ENCODE results near the gene TMEM43.

TMEM43 gene

DNA sequence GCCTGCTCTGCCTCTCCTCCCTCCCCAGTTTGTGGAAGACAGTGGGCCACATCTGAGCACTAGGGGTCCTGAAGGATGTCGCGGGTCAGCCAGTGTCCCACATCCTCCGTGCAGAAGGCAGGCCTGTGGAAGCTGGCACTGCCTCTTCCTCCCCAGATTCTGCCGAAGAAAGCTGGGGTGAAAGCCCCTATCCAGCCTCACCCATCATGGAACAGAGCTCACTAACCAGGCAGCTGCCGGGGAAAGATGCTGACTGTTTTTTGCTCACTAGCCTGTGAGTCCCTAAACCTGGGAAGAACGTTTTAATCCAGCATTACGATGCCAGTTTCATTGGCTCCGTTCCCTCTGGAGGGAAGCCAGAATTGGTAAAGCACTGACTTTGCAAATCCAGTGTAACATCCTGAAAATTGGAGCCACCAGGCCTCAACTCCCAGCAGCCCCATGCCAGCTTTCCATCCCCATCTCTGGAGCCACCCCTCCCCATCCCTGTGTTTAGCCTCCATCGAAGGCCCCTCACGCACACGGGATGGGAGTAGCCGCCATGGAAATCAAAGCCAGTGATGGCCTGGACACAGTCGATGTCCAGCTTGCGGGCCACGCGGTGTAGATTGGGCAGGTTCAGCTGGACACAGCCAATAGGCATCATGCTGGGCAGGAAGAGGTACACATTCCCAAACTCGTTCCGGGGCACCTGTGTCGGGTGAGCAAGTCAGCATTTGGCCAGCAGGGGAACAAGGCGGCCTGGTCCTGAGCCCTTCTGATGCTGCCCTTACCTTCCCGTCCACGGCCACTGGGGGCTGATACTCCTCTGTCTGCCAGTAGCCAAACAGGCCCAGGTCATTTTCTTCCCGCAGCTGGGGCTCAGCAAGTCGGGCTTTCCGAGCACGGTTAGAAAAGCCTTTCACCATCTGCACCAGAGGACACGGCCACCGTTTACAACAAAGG lies 23.5 kb downstream of the TMEM43 start:
- Histone ChIP-seq H3K9me2 (replicated peaks; ENCODE audit: control insufficient read depth, low read length) (no peaks in the 10 kb centered on the region), H3F3A (ENCODE audit: control insufficient read depth, insufficient read depth) (peaks cover 2% of the 10 kb centered on the region), H3K4me1 (ENCODE audit: control insufficient read depth, low read length) (no peaks in the 10 kb centered on the region), H3K9me3 (ENCODE audit: control insufficient read depth, insufficient read depth, low read length) (no peaks in the 10 kb centered on the region), H3K27ac (ENCODE audit: low read depth, low read length) (no peak overlapping the region), H3K27me3 (ENCODE audit: control insufficient read depth, low read length) (no peaks in the 10 kb centered on the region), H3K4me3 (ENCODE audit: low read length) (no peak overlapping the region), H4K20me1 (ENCODE audit: control insufficient read depth, insufficient read depth, low read depth, low read length) (no peaks in the 10 kb centered on the region), H3K36me3 (ENCODE audit: control insufficient read depth, low read length) (peaks cover 59% of the 10 kb centered on the region), H3K4me2 (ENCODE audit: low read length) (no peak overlapping the region), H3K79me2 (ENCODE audit: control insufficient read depth, low read length) (no peaks in the 10 kb centered on the region)
- TF ChIP-seq, protein P1, sequence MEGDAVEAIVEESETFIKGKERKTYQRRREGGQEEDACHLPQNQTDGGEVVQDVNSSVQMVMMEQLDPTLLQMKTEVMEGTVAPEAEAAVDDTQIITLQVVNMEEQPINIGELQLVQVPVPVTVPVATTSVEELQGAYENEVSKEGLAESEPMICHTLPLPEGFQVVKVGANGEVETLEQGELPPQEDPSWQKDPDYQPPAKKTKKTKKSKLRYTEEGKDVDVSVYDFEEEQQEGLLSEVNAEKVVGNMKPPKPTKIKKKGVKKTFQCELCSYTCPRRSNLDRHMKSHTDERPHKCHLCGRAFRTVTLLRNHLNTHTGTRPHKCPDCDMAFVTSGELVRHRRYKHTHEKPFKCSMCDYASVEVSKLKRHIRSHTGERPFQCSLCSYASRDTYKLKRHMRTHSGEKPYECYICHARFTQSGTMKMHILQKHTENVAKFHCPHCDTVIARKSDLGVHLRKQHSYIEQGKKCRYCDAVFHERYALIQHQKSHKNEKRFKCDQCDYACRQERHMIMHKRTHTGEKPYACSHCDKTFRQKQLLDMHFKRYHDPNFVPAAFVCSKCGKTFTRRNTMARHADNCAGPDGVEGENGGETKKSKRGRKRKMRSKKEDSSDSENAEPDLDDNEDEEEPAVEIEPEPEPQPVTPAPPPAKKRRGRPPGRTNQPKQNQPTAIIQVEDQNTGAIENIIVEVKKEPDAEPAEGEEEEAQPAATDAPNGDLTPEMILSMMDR (IDR thresholded peaks at IDR 0.05; ENCODE audit: low read depth, low read length, poor library complexity, severe bottlenecking): no peak
- no peak for TF ChIP-seq EZH2phosphoT487 (IDR thresholded peaks at IDR 0.05; ENCODE audit: borderline replicate concordance, low read length)

GRCh38 chr3:14150078-14150477 lies 25.2 kb downstream of the TMEM43 start:
- Histone ChIP-seq H3K9me2 (replicated peaks; ENCODE audit: control insufficient read depth, low read length) (no peaks in the 10 kb centered on the region), H3K27ac (ENCODE audit: low read depth, low read length) (no peak overlapping the region), H3K4me2 (ENCODE audit: low read length) (no peak overlapping the region), H3K79me2 (ENCODE audit: control insufficient read depth, low read length) (0 out of 2 replicates have a peak, but pooled peaks cover 2% of the 10 kb centered on the region), H3K4me1 (ENCODE audit: control insufficient read depth, low read length) (no peaks in the 10 kb centered on the region), H3K4me3 (ENCODE audit: low read length) (no peak overlapping the region), H3K9me3 (ENCODE audit: control insufficient read depth, insufficient read depth, low read length) (no peaks in the 10 kb centered on the region), H3F3A (ENCODE audit: control insufficient read depth, insufficient read depth) (no peaks in the 10 kb centered on the region; the same call in 1 of the 2 replicates), H4K20me1 (ENCODE audit: control insufficient read depth, insufficient read depth, low read depth, low read length) (no peaks in the 10 kb centered on the region), H3K27me3 (ENCODE audit: control insufficient read depth, low read length) (no peaks in the 10 kb centered on the region), H3K36me3 (ENCODE audit: control insufficient read depth, low read length) (peaks cover 66% of the 10 kb centered on the region)
- TF ChIP-seq EZH2phosphoT487 (IDR thresholded peaks at IDR 0.05; ENCODE audit: borderline replicate concordance, low read length): no peak
- TF ChIP-seq, protein P1 (IDR thresholded peaks at IDR 0.05; ENCODE audit: low read depth, low read length, poor library complexity, severe bottlenecking): no peak

GRCh38 chr3:14150491-14151230 lies 25.8 kb downstream of the TMEM43 start:
- no peaks in the 10 kb centered on the region for H3K27me3 ChIP-seq (ENCODE audit: control insufficient read depth, low read length)
- peaks cover 62% of the 10 kb centered on the region for H3K36me3 ChIP-seq (ENCODE audit: control insufficient read depth, low read length)
- no peaks in the 10 kb centered on the region for H4K20me1 ChIP-seq (ENCODE audit: control insufficient read depth, insufficient read depth, low read depth, low read length)
- no peaks in the 10 kb centered on the region for H3K4me1 ChIP-seq (ENCODE audit: control insufficient read depth, low read length)
- H3F3A ChIP-seq (ENCODE audit: control insufficient read depth, insufficient read depth): no peaks in the 10 kb centered on the region
- no peak for TF ChIP-seq EZH2phosphoT487 (IDR thresholded peaks at IDR 0.05; ENCODE audit: borderline replicate concordance, low read length)
- TF ChIP-seq, protein P1 (IDR thresholded peaks at IDR 0.05; ENCODE audit: low read depth, low read length, poor library complexity, severe bottlenecking): no peak
- H3K27ac ChIP-seq (ENCODE audit: low read depth, low read length): no peak overlapping the region
- no peak overlapping the region for H3K4me2 ChIP-seq (ENCODE audit: low read length)
- H3K9me2 ChIP-seq (replicated peaks; ENCODE audit: control insufficient read depth, low read length): no peaks in the 10 kb centered on the region
- no peaks in the 10 kb centered on the region for H3K9me3 ChIP-seq (ENCODE audit: control insufficient read depth, insufficient read depth, low read length)
- 0 out of 2 replicates have a peak, but pooled peaks cover 2% of the 10 kb centered on the region for H3K79me2 ChIP-seq (ENCODE audit: control insufficient read depth, low read length)
- H3K4me3 ChIP-seq (ENCODE audit: low read length): no peak overlapping the region

Data from DOHH2 (cell line).